Endothelial cell (in vitro differentiated cells): Measurements from ENCODE around the gene LRRC8B. TPM values are rescaled to one million over a fixed set of nuclear protein-coding genes. Genes with fewer than 3 reads are reported as not detected.

Source experiments
- DNase-seq: peaks from one replicate; pipeline ENCODE4 v3.0.0; 2021; ENCODE audit warnings: low spot score
- H3K27ac Mint-ChIP-seq: one replicate; pipeline ENCODE4 v1.8.0; 2021; ENCODE audit warnings: mixed read lengths, inconsistent platforms; ENCODE audit not compliant: unreplicated experiment
- H3K27me3 Mint-ChIP-seq: one replicate; pipeline ENCODE4 v1.8.0; 2021; ENCODE audit warnings: mild to moderate bottlenecking, moderate library complexity, mixed read lengths, inconsistent platforms; ENCODE audit not compliant: unreplicated experiment
- H3K36me3 Mint-ChIP-seq: one replicate; pipeline ENCODE4 v1.8.0; 2021; ENCODE audit warnings: mild to moderate bottlenecking, low read depth, mixed read lengths, inconsistent platforms; ENCODE audit not compliant: unreplicated experiment
- H3K4me1 Mint-ChIP-seq: one replicate; pipeline ENCODE4 v1.8.0; 2021; ENCODE audit warnings: mild to moderate bottlenecking, mixed read lengths, inconsistent platforms; ENCODE audit not compliant: unreplicated experiment
- H3K4me3 Mint-ChIP-seq: one replicate; pipeline ENCODE4 v1.8.0; 2021; ENCODE audit warnings: mild to moderate bottlenecking, mixed read lengths, inconsistent platforms; ENCODE audit not compliant: unreplicated experiment
- H3K9me3 Mint-ChIP-seq: one replicate; pipeline ENCODE4 v1.8.0; 2021; ENCODE audit warnings: mixed read lengths, inconsistent platforms; ENCODE audit not compliant: unreplicated experiment
- long read RNA-seq: library from polyadenylated mRNA; unstranded; transcript quantifications from one replicate; pipeline ENCODE4 v2.0.0, GENCODE V29; 2020; ENCODE audit not compliant: unreplicated experiment
- total RNA-seq: library from RNA; stranded (reverse); fragmentation: NEBNext Ultra II Directional; extraction: Animal tissue kit (Norgen Biotek cat#: 25700); gene quantifications from one replicate; pipeline ENCODE4 v1.2.1, GENCODE V29; 2021; ENCODE audit not compliant: unreplicated experiment
- TF ChIP-seq, protein P1 (sequence below): fragments of 200-600 bp; sonication (generic); IDR thresholded peaks from one replicate; pipeline ENCODE4 v1.5.0; 2021; ENCODE audit warnings: antibody characterized with exemption; ENCODE audit not compliant: unreplicated experiment

LRRC8B gene
- 14.5 TPM for total RNA-seq
- long read RNA-seq, full-length matches to known transcripts, result 3 of 6 reads
- long read RNA-seq, partial matches to known transcripts, result 0 of 6 reads
- long read RNA-seq, other reads (novel, unspliced or antisense), result 3 of 6 reads

DNA sequence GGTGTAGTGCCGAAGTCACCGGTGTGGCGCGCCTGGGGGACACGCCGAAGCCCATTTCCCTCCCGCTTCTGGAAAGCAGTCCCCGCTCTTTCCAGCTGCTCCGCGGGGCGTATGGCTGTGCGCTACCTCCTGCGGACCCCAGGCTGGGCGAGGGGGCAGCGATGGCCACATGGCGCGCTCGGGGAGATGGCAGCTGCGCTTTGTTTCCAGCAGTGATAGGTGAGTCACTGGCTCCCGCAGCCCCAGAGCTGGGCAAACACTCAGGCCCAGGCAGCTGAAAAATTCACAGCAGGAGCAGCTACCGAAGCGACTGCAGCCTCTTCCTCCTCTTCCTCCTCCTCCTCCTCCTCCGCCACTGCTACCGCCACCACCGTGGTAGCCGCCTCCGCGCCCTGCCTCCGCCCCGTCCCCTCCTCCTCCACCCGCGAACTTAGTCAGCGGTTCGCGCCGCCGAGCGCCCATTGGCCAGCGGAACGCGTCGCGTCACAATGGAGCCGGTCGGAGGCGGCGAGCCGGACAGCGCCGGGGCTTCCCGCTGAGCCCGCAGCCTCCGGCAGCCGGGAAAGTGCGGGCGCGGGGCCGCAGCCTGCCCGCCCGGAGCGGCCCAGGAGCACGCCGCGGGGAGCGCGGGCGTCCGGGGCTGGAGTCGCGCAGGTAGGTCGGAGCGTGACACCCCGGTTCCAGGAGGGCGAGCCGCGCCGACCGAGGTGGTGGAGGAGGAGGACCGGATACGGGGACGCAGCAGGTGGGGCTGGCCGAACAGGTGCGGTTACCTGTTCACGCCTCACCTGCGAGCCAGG lies at the start of gene LRRC8B:
Gene LRRC8B, plus strand, starts transcription at position 461 of the 800 bp plus-strand sequence. CDS start 57,822 bp downstream, outside the sequence.
- H3K36me3 Mint-ChIP-seq, result peaks cover 8% of the 10 kb centered on the region
- peaks cover 4% of the 10 kb centered on the region for H3K27me3 Mint-ChIP-seq
- TF ChIP-seq, protein P1, sequence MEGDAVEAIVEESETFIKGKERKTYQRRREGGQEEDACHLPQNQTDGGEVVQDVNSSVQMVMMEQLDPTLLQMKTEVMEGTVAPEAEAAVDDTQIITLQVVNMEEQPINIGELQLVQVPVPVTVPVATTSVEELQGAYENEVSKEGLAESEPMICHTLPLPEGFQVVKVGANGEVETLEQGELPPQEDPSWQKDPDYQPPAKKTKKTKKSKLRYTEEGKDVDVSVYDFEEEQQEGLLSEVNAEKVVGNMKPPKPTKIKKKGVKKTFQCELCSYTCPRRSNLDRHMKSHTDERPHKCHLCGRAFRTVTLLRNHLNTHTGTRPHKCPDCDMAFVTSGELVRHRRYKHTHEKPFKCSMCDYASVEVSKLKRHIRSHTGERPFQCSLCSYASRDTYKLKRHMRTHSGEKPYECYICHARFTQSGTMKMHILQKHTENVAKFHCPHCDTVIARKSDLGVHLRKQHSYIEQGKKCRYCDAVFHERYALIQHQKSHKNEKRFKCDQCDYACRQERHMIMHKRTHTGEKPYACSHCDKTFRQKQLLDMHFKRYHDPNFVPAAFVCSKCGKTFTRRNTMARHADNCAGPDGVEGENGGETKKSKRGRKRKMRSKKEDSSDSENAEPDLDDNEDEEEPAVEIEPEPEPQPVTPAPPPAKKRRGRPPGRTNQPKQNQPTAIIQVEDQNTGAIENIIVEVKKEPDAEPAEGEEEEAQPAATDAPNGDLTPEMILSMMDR, result no peak
- no peaks in the 10 kb centered on the region for H3K9me3 Mint-ChIP-seq
- peak within 1 kb of the TSS; percentile 96 for H3K4me3 Mint-ChIP-seq
- peaks cover 16% of the 10 kb centered on the region for H3K4me1 Mint-ChIP-seq
- peak; percentile 87 for DNase-seq
- peak within 1 kb of the TSS; percentile 65 for H3K27ac Mint-ChIP-seq

GRCh38 chr1:89475269-89475668 lies 49.4 kb upstream of the LRRC8B start:
- Mint-ChIP-seq H3K4me3 (no peak overlapping the region), H3K9me3 (no peaks in the 10 kb centered on the region), H3K4me1 (no peaks in the 10 kb centered on the region), H3K27ac (no peak overlapping the region), H3K36me3 (no peaks in the 10 kb centered on the region), H3K27me3 (no peaks in the 10 kb centered on the region)
- no peak for DNase-seq
- TF ChIP-seq, protein P1, result no peak

- Mint-ChIP-seq H3K27ac (no peak overlapping the region), H3K36me3 (no peaks in the 10 kb centered on the region), H3K4me1 (no peaks in the 10 kb centered on the region), H3K4me3 (no peak overlapping the region), H3K27me3 (no peaks in the 10 kb centered on the region), H3K9me3 (no peaks in the 10 kb centered on the region)
- no peak for DNase-seq
- TF ChIP-seq, protein P1, result no peak
These were observed 48.6 kb upstream of the LRRC8B start for GRCh38 chr1:89476072-89476471.

DNA sequence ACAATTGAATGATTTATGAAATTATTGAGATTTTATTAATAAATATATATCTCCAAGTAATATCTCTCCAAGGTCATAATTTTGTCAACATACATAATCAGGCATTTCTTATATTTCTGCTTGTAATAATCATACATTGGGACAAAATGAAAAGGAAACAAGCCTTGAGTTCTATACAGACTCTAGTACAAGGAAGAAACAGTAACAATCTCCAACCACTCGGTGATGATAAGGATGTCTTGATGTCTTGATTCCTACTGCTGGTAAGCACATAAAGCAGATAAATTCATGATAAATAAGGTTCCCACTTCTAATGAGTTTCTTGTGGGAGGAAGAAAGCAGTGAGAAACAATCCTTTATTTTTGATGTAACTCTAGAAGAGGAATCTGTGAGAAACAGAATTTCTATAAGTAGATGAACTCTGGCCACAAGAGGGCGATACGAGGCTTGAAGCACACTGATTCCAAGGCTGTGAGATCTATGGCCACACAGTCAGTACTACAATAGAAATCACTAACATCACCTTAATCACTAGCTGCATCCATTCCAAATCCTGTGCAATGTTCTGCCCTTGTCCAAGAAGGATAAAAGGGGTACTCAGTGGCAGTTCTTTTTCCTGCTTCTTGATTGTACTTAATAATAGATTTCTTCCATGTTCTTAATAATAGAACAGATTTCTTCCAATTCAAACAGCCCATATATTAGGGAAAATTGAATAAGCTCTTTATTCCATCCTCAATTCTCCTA lies 41.4 kb upstream of the LRRC8B start:
- Mint-ChIP-seq H3K27me3 (no peaks in the 10 kb centered on the region), H3K36me3 (peaks cover 6% of the 10 kb centered on the region)
- TF ChIP-seq, protein P1, result peak; percentile 79

GRCh38 chr1:89483757-89484077 lies 40.9 kb upstream of the LRRC8B start:
- no peak overlapping the region for H3K4me3 Mint-ChIP-seq
- peaks cover 6% of the 10 kb centered on the region for H3K9me3 Mint-ChIP-seq
- peaks cover 6% of the 10 kb centered on the region for H3K36me3 Mint-ChIP-seq
- no peak overlapping the region for H3K27ac Mint-ChIP-seq
- DNase-seq, result no peak
- no peaks in the 10 kb centered on the region for H3K4me1 Mint-ChIP-seq
- peaks cover under 1% of the 10 kb centered on the region for H3K27me3 Mint-ChIP-seq
- TF ChIP-seq, protein P1, result no peak

More for the DNA sequence above, 41.4 kb upstream of the LRRC8B start:
- Mint-ChIP-seq H3K4me3 (no peak overlapping the region), H3K4me1 (no peaks in the 10 kb centered on the region), H3K27ac (no peak overlapping the region), H3K9me3 (peaks cover 6% of the 10 kb centered on the region)
- peak; percentile 74 for DNase-seq
